PFSK-1 (cell line): Measurements from ENCODE around the gene PCDHA13.
A peak's percentile ranks its signal among the peaks of the same experiment; 100 is the strongest.

Source experiments
- FOXP2 ChIP-seq: optimal IDR thresholded peaks from 2 replicates; pipeline ENCODE3; 2011; ENCODE audit warnings: borderline replicate concordance, control low read depth, inconsistent platforms; ENCODE audit not compliant: insufficient read depth; ENCODE audit errors: extremely low read length, extremely low read depth
- POLR2AphosphoS5 ChIP-seq: IDR thresholded peaks from 2 replicates; pipeline ENCODE4 v1.6.1; 2012; ENCODE audit warnings: low read depth, mild to moderate bottlenecking, control low read depth, low read length, moderate library complexity
- SIN3A ChIP-seq: IDR thresholded peaks from 2 replicates; pipeline ENCODE4 v1.6.1; 2012; ENCODE audit warnings: mild to moderate bottlenecking, low read length, moderate library complexity, borderline replicate concordance; ENCODE audit not compliant: insufficient read depth
- TAF1 ChIP-seq: IDR thresholded peaks from 2 replicates; pipeline ENCODE4 v1.6.1; 2012; ENCODE audit warnings: low read length, control low read depth, borderline replicate concordance; ENCODE audit not compliant: insufficient read depth
- TF ChIP-seq, protein P1 (sequence below), 2 experiments: IDR thresholded peaks; 2 replicates each; pipeline versions ENCODE4 v1.6.1 to v1.8.0; 2011 to 2012; ENCODE audit warnings: low read depth in 2 of 2, low read length in 2 of 2, control low read depth in 1 of 2, inconsistent platforms in 1 of 2, mild to moderate bottlenecking in 1 of 2, moderate library complexity in 1 of 2; ENCODE audit not compliant: insufficient read depth in 1 of 2

PCDHA13 gene

DNA sequence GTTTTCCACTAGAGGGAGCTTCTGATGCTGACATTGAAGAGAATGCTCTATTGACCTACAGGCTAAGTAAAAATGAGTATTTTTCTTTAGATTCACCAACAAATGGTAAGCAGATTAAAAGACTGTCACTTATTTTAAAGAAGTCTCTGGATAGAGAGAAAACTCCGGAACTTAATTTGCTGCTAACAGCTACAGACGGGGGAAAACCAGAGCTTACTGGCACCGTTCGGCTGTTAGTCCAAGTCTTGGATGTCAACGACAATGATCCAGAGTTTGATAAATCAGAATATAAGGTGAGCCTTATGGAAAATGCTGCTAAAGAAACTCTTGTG lies 12.4 kb upstream of the PCDHA13 start:
- TF ChIP-seq POLR2AphosphoS5 (no peak), SIN3A (no peak), TAF1 (no peak), FOXP2 (no peak)
- TF ChIP-seq, protein P1, sequence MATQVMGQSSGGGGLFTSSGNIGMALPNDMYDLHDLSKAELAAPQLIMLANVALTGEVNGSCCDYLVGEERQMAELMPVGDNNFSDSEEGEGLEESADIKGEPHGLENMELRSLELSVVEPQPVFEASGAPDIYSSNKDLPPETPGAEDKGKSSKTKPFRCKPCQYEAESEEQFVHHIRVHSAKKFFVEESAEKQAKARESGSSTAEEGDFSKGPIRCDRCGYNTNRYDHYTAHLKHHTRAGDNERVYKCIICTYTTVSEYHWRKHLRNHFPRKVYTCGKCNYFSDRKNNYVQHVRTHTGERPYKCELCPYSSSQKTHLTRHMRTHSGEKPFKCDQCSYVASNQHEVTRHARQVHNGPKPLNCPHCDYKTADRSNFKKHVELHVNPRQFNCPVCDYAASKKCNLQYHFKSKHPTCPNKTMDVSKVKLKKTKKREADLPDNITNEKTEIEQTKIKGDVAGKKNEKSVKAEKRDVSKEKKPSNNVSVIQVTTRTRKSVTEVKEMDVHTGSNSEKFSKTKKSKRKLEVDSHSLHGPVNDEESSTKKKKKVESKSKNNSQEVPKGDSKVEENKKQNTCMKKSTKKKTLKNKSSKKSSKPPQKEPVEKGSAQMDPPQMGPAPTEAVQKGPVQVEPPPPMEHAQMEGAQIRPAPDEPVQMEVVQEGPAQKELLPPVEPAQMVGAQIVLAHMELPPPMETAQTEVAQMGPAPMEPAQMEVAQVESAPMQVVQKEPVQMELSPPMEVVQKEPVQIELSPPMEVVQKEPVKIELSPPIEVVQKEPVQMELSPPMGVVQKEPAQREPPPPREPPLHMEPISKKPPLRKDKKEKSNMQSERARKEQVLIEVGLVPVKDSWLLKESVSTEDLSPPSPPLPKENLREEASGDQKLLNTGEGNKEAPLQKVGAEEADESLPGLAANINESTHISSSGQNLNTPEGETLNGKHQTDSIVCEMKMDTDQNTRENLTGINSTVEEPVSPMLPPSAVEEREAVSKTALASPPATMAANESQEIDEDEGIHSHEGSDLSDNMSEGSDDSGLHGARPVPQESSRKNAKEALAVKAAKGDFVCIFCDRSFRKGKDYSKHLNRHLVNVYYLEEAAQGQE (IDR thresholded peaks at IDR 0.05; ENCODE audit: insufficient read depth in 1 of 2, low read depth in 2 of 2, low read length in 2 of 2), result no peak

DNA sequence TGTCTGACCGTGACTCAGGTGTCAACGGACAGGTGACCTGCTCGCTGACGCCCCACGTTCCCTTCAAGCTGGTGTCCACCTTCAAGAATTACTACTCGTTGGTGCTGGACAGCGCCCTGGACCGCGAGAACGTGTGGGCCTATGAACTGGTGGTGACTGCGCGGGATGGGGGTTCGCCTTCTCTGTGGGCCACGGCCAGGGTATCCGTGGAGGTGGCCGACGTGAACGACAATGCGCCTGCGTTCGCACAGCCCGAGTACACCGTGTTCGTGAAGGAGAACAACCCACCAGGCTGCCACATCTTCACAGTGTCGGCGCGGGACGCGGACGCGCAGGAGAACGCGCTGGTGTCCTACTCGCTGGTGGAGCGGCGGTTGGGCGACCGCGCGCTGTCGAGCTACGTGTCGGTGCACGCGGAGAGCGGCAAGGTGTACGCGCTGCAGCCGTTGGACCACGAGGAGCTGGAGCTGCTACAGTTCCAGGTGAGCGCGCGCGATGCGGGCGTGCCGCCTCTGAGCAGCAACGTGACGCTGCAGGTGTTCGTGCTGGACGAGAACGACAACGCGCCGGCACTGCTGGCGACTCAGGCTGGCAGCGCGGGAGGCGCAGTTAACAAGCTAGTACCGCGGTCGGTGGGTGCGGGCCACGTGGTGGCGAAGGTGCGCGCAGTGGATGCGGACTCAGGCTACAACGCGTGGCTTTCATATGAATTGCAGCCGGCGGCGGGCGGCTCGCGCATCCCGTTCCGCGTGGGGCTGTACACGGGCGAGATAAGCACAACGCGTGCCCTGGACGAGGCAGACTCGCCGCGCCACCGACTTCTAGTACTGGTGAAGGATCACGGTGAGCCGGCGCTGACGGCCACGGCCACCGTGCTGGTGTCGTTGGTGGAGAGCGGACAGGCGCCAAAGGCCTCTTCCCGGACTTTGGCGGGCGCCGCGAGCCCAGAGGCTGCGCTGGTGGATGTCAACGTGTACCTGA lies 11.4 kb upstream of the PCDHA13 start:
- TF ChIP-seq, protein P1 (IDR thresholded peaks at IDR 0.05; ENCODE audit: insufficient read depth in 1 of 2, low read depth in 2 of 2, low read length in 2 of 2), result 0 out of 4 replicates have a peak, but pooled peaks of 1 of the 2 experiments have one; percentile 66
- no peak for TF ChIP-seq TAF1

DNA sequence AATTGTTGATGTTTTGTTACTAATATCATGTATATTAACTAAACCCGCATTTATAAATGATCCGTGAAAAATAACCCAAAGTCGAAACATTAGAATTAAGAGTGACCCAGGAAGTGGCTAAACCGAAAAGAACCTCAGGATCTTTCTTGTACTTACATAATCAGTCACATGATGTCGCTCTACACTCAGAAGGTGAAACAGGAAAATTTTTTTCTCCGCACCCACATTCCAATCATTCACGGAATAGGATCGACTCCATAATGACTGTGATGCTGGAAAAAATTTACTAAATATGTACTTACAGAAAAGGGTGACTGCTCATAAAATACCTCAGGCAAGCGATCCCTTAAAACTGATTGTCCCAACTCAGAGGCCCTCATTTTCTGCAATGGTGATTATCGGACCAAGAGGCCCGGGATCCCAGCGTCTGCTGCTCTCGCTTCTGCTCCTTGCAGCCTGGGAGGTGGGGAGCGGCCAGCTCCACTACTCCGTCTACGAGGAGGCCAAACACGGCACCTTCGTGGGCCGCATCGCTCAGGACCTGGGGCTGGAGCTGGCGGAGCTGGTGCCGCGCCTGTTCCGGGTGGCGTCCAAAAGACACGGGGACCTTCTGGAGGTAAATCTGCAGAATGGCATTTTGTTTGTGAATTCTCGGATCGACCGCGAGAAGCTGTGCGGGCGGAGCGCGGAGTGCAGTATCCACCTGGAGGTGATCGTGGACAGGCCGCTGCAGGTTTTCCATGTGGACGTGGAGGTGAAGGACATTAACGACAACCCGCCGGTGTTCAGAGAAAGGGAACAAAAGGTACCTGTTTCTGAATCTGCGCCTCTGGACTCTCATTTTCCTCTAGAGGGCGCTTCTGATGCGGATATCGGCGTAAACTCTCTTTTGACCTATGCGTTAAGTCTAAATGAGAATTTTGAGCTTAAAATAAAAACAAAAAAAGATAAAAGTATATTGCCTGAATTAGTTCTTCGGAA lies 6.5 kb upstream of the PCDHA13 start, which contains the start of gene PCDHA12:
TSS of gene PCDHA12 (plus strand) at position 224 of the 981 bp plus-strand sequence. CDS start at position 389, 165 bp downstream.
- TF ChIP-seq TAF1, result no peak
- no peak for TF ChIP-seq POLR2AphosphoS5
- TF ChIP-seq, protein P1 (IDR thresholded peaks at IDR 0.05; ENCODE audit: insufficient read depth in 1 of 2, low read depth in 2 of 2, low read length in 2 of 2), result no peak
- no peak for TF ChIP-seq SIN3A
- TF ChIP-seq FOXP2, result no peak

DNA sequence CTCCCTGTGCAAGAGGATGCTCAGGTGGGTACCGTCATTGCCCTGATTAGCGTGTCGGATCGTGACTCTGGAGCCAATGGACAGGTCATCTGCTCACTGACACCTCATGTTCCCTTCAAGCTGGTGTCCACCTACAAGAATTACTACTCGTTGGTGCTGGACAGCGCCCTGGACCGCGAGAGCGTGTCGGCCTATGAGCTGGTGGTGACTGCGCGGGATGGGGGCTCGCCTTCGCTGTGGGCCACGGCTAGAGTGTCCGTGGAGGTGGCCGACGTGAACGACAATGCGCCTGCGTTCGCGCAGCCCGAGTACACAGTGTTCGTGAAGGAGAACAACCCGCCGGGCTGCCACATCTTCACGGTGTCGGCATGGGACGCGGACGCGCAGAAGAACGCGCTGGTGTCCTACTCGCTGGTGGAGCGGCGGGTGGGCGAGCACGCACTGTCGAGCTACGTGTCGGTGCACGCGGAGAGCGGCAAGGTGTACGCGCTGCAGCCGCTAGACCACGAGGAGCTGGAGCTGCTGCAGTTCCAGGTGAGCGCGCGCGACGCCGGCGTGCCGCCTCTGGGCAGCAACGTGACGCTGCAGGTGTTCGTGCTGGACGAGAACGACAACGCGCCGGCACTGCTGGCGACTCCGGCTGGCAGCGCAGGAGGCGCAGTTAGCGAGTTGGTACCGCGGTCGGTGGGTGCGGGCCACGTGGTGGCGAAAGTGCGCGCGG lies 5.2 kb upstream of the PCDHA13 start:
- TF ChIP-seq, protein P1 (IDR thresholded peaks at IDR 0.05; ENCODE audit: insufficient read depth in 1 of 2, low read depth in 2 of 2, low read length in 2 of 2), result peak in 1 of 2 experiments; percentile 35; a peak in 1 of 4 replicates
